AG04450 (cell line): Measurements from ENCODE around the gene CDC14B. TPM values are rescaled to one million over a fixed set of nuclear protein-coding genes. Genes with fewer than 3 reads are reported as not detected.

Experiments
- CTCF ChIA-PET: fragments of 300-600, 350-600 bp; formaldehyde crosslinking; extraction: SDS; loops from one replicate; lab custom pipeline; 2022; ENCODE audit warnings: antibody characterized with exemption, inconsistent platforms; lab: Charles Lee
- POLR2A ChIA-PET: fragments of 350-600 bp; formaldehyde crosslinking; extraction: SDS; loops from one replicate; lab custom pipeline; 2021; ENCODE audit warnings: antibody characterized with exemption, inconsistent platforms; lab: Yijun Ruan, JAX
- DNase-seq: peaks from one replicate; pipeline ENCODE4 v3.0.0-alpha.2; 2011; ENCODE audit warnings: low read depth, low spot score
- H3K27ac ChIP-seq: one replicate; pipeline ENCODE4 v1.5.1; 2012; ENCODE audit warnings: low read depth, low read length, control low read depth
- H3K27me3 ChIP-seq: one replicate; pipeline ENCODE4 v1.6.0; 2012; ENCODE audit warnings: low read length; ENCODE audit not compliant: control insufficient read depth, insufficient read depth
- H3K4me3 ChIP-seq: 2 replicates; pipeline ENCODE4 v1.5.1; 2011; ENCODE audit warnings: mild to moderate bottlenecking, low read depth, low read length, control low read depth
- H3K9me3 ChIP-seq: 2 replicates; pipeline ENCODE4 v1.5.1; 2012; ENCODE audit warnings: low read length; ENCODE audit not compliant: control insufficient read depth, insufficient read depth
- polyA plus RNA-seq: library from polyadenylated mRNA; depleted of rRNA; stranded (reverse); fragments of >200 nt; gene quantifications from 2 replicates; pipeline ENCODE4 v1.2.3, GENCODE V29; 2011
- TF ChIP-seq, protein P1 (sequence below): IDR thresholded peaks from 2 replicates; pipeline ENCODE4 v1.5.1; 2011; ENCODE audit warnings: low read depth, low read length, control low read depth, inconsistent platforms

Gene CDC14B
- polyA plus RNA-seq, 1 experiment = 19.1 TPM

DNA sequence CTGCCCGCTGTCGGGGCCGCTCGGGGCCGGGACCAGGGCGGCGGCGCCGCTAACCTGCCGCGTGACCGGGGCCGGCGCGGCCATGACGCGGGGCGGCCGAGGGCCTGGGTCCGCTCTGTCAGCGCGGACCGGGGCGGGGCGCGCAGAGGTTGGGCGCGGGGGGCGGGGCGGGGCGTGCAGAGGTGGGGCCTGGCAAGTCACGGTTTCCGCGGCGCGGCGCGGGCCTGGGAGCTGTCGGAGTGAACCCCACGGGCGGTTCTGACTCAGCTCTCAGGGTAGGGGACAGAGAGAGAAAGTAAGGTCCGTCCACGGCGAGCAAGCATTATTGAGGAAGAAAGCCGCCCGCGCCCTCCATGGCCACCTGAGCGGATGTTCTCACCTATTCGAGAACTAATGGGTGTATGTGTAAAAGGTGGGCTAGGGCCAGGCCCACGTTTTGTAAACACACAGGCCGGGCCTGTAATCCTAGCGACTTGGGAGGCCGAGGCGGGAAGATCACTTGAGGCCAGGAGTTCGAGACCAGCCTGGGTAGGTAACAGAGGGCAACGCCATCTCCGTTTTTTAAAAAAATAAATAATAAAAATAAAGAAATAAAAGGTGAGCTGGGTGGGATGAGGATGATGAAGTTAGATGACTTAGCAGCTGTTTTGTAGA is 35.7 kb upstream of the CDC14B start, which contains the start of gene PRXL2C:
PRXL2C (minus strand) TSS at position 120 of the 654 bp plus-strand sequence; CDS start at position 84, 36 bp downstream.
- Histone ChIP-seq H3K9me3 (no peaks in the 10 kb centered on the region), H3K27me3 (peaks cover 2% of the 10 kb centered on the region), H3K4me3 (peak within 1 kb of the TSS; percentile 72), H3K27ac (peak within 1 kb of the TSS; percentile 68)
- TF ChIP-seq, protein P1, sequence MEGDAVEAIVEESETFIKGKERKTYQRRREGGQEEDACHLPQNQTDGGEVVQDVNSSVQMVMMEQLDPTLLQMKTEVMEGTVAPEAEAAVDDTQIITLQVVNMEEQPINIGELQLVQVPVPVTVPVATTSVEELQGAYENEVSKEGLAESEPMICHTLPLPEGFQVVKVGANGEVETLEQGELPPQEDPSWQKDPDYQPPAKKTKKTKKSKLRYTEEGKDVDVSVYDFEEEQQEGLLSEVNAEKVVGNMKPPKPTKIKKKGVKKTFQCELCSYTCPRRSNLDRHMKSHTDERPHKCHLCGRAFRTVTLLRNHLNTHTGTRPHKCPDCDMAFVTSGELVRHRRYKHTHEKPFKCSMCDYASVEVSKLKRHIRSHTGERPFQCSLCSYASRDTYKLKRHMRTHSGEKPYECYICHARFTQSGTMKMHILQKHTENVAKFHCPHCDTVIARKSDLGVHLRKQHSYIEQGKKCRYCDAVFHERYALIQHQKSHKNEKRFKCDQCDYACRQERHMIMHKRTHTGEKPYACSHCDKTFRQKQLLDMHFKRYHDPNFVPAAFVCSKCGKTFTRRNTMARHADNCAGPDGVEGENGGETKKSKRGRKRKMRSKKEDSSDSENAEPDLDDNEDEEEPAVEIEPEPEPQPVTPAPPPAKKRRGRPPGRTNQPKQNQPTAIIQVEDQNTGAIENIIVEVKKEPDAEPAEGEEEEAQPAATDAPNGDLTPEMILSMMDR = no peak
- no peak for DNase-seq
- ChIA-PET CTCF (interaction anchor here (1.0 to 1.5 kb wide), 7 partner anchors 11 to 345 kb away, joined by 3 to 8 read pairs (median 5); partner anchors contain the start of gene HABP4), POLR2A (interaction anchor here (1.0 kb wide), 1 partner anchor 41 kb away, joined by 3 read pairs; no protein-coding TSS in a partner anchor)

DNA sequence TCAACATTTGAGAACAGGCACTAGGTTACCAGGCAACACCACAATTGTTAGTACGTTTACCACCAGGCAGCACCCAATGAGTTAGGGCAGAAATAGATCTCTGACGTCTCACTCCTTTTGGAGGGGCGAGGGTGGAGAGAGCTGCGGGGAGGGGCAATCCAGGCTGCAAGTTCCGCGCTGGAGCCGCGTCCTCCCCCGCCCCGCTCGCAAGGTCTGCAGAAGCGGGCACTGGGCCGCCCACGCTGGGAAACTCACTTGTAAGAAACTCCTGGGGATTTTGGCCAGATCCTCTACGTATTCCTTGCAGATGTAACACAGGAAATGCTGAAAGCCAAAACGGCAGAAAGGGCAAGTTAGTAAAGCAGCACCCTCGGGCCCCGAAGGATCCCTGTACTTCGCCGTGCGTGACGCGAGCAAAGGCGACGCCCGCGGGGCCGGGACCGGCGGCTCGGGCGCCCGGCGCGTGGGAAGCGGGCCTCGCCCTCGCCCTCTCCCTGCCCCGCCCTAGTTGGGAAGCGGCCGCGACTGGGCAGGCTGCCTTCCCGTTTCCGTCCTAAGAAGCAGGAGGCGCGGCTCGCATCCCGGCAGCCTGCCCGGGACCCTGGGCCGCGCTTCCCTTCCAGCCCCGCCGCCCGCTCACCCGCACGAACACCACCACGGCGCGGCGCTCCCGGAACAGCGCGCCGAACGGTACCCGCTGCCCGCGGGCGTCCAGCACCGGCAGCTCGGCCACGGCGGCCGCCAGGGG is 35.0 kb upstream of the CDC14B start:
- Histone ChIP-seq H3K9me3 (no peaks in the 10 kb centered on the region), H3K4me3 (peak overlapping the region; percentile 72), H3K27ac (peak overlapping the region; percentile 47), H3K27me3 (peaks cover 2% of the 10 kb centered on the region)
- CTCF ChIA-PET = interaction anchor here (1.0 to 1.4 kb wide), 6 partner anchors 177 to 338 kb away, joined by 3 to 7 read pairs (median 4); partner anchors contain the start of gene HABP4
- TF ChIP-seq, protein P1 = no peak
- POLR2A ChIA-PET = interaction anchor here (1.0 kb wide), 1 partner anchor 40 kb away, joined by 3 read pairs; no protein-coding TSS in a partner anchor
- DNase-seq = peak; percentile 42

DNA sequence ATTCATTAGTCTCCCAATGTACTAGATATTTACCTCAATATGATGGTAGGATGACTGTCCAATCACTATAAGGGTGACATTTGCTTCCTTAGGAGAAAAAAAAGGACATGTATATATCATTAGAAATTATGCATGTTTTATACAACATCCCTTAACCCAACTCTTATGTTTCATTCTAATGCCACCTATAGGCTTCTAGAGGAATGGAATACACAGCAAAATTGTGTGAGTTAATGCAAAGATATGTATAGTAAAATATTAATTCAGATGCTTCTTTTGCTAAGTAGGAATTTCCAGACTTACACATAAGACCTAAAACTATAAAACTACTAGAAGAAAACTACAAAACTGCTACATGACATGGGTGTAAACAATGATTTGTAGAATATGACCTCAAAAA is 32.0 kb upstream of the CDC14B start:
- H3K4me3 ChIP-seq = no peak overlapping the region
- no peaks in the 10 kb centered on the region for H3K27me3 ChIP-seq
- ChIA-PET CTCF (interaction anchor here (0.7 to 1.0 kb wide), 2 partner anchors 200 to 324 kb away, joined by 4 to 7 read pairs; no protein-coding TSS in a partner anchor), POLR2A (no interaction called here)
- H3K27ac ChIP-seq = no peak overlapping the region
- TF ChIP-seq, protein P1 = peak; percentile 68
- H3K9me3 ChIP-seq = no peaks in the 10 kb centered on the region
- DNase-seq = no peak

DNA sequence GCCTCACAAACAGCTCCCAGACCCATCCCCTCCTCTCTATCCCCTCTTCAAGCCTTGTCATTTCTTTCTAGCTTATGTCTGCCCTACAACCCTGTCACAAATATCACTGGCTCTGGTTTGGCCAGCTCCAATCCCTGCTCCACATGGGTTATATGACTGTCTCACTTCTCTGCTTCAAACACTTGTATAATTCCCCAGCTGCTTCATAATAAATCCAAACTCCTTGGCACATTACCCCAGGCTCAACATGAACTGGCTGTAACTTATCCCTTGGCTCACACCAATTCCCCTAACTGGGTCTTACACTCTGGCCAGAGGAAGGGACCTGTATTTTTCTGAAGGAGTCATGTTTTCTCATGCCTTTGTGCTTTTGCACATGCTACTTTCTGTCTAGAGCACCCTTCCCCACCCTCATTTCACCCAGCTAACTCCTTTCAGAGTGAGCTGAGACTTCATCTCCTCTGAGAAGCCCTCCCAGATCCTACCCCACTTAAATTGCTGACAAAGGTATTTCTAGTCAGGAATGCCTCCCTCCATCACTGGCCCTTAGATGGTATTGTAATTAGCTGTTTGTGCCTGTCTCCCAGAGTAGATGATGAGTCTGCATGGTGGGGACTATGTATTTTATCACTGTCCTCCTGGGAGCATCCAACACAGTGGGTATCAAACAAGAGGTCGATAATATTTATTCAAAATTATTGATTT is 30.1 kb upstream of the CDC14B start:
- H3K27me3 ChIP-seq = no peaks in the 10 kb centered on the region
- no peak for DNase-seq
- POLR2A ChIA-PET = no interaction called here
- no peak overlapping the region for H3K27ac ChIP-seq
- CTCF ChIA-PET = interaction anchor here (1.0 to 1.5 kb wide), 3 partner anchors 17 to 322 kb away, joined by 3 to 4 read pairs (median 3); no protein-coding TSS in a partner anchor
- TF ChIP-seq, protein P1 = no peak
- H3K4me3 ChIP-seq = no peak overlapping the region
- H3K9me3 ChIP-seq = peaks cover 2% of the 10 kb centered on the region; the same call in 1 of the 2 replicates
